ENCODE data around the gene CHMP3. TPM values are rescaled to one million over a fixed set of nuclear protein-coding genes. Genes with fewer than 3 reads are reported as not detected.

The CHMP3 gene
- total RNA-seq, 1 experiment from 2014 or later: 22.7 TPM

DNA sequence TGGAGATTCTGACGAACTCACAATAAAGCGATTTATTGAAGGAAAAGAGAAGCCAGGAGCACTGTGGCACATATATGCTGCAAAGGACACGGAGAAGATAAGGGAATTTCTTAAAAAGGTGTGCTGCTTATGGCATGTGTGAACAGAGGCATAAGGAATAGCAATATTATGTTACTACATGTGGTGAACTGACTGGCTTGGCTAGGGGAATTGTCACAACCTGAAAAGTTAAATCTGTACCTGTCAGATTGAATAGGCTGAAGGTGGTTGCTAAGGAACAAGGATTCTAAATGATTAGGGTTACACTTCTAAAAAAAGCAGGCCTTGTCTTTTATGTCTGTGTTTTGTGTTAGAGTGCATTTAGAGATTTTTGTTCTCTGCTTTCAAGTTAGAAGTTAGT is 73.7 kb downstream of the CHMP3 start:
- Mint-ChIP-seq H3K4me1 (no peaks in the 10 kb centered on the region), H3K27me3 (ENCODE audit: low read depth) (no peaks in the 10 kb centered on the region), H3K4me3 (no peak overlapping the region), H3K9me3 (peaks cover 6% of the 10 kb centered on the region), H3K36me3 (peaks cover 93% of the 10 kb centered on the region), H3K27ac (no peak overlapping the region)
- no peak for ATAC-seq
- TF ChIP-seq ZNF425 (CRISPR knock-in tag; conservative IDR thresholded peaks at IDR 0.05) (no peak), ZNF138 (CRISPR knock-in tag; conservative IDR thresholded peaks at IDR 0.05) (no peak), MXD4 (CRISPR knock-in tag; IDR thresholded peaks at IDR 0.05; ENCODE audit: borderline replicate concordance) (no peak), OVOL2 (CRISPR knock-in tag; IDR thresholded peaks at IDR 0.05; ENCODE audit: borderline replicate concordance) (no peak), FOXK1 (CRISPR knock-in tag; IDR thresholded peaks at IDR 0.05) (no peak), RELA (CRISPR knock-in tag; IDR thresholded peaks at IDR 0.05; ENCODE audit: borderline replicate concordance) (no peak), GABPB1 (CRISPR knock-in tag; IDR thresholded peaks at IDR 0.05) (no peak), ZNF532 (CRISPR knock-in tag; IDR thresholded peaks at IDR 0.05; ENCODE audit: borderline replicate concordance) (no peak), NFATC4 (CRISPR knock-in tag; IDR thresholded peaks at IDR 0.05) (no peak)
- TF ChIP-seq, protein P1, sequence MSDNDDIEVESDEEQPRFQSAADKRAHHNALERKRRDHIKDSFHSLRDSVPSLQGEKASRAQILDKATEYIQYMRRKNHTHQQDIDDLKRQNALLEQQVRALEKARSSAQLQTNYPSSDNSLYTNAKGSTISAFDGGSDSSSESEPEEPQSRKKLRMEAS (CRISPR knock-in tag; IDR thresholded peaks at IDR 0.05): no peak
- no peak for DNase-seq (ENCODE audit: low spot score)
- POLR2A ChIA-PET: no interaction called here
- CTCF ChIA-PET: no interaction called here

- TF ChIP-seq ZNF317 (CRISPR knock-in tag; IDR thresholded peaks at IDR 0.05; ENCODE audit: borderline replicate concordance, low read depth) (no peak), CDX4 (CRISPR knock-in tag; IDR thresholded peaks at IDR 0.05; ENCODE audit: borderline replicate concordance) (no peak), FOXK1 (CRISPR knock-in tag; IDR thresholded peaks at IDR 0.05) (no peak), GTF2I (CRISPR knock-in tag; conservative IDR thresholded peaks at IDR 0.05) (no peak), ZNF425 (CRISPR knock-in tag; conservative IDR thresholded peaks at IDR 0.05) (no peak), JAZF1 (CRISPR knock-in tag; IDR thresholded peaks at IDR 0.05) (no peak), IRF1 (CRISPR knock-in tag; IDR thresholded peaks at IDR 0.05) (no peak)
- TF ChIP-seq, protein P2, sequence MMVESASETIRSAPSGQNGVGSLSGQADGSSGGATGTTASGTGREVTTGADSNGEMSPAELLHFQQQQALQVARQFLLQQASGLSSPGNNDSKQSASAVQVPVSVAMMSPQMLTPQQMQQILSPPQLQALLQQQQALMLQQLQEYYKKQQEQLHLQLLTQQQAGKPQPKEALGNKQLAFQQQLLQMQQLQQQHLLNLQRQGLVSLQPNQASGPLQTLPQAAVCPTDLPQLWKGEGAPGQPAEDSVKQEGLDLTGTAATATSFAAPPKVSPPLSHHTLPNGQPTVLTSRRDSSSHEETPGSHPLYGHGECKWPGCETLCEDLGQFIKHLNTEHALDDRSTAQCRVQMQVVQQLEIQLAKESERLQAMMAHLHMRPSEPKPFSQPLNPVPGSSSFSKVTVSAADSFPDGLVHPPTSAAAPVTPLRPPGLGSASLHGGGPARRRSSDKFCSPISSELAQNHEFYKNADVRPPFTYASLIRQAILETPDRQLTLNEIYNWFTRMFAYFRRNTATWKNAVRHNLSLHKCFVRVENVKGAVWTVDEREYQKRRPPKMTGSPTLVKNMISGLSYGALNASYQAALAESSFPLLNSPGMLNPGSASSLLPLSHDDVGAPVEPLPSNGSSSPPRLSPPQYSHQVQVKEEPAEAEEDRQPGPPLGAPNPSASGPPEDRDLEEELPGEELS (CRISPR knock-in tag; IDR thresholded peaks at IDR 0.05): no peak
- DNase-seq (ENCODE audit: low spot score) (no peak), ATAC-seq (no peak)
- peaks cover 93% of the 10 kb centered on the region for H3K36me3 Mint-ChIP-seq
- H3K27me3 Mint-ChIP-seq (ENCODE audit: low read depth): no peaks in the 10 kb centered on the region
- H3K27ac Mint-ChIP-seq: no peak overlapping the region
- no peak overlapping the region for H3K4me3 Mint-ChIP-seq
- no peaks in the 10 kb centered on the region for H3K9me3 Mint-ChIP-seq
- H3K4me1 Mint-ChIP-seq: no peaks in the 10 kb centered on the region
- ChIA-PET POLR2A (no interaction called here), CTCF (interaction anchor here (0.6 kb wide), 1 partner anchor 404 kb away, joined by 3 read pairs; no protein-coding TSS in a partner anchor)
These were observed 74.5 kb downstream of the CHMP3 start for GRCh38 chr2:86488561-86489250.
